ENCODE data around the gene TRMT2A.

TRMT2A gene

DNA sequence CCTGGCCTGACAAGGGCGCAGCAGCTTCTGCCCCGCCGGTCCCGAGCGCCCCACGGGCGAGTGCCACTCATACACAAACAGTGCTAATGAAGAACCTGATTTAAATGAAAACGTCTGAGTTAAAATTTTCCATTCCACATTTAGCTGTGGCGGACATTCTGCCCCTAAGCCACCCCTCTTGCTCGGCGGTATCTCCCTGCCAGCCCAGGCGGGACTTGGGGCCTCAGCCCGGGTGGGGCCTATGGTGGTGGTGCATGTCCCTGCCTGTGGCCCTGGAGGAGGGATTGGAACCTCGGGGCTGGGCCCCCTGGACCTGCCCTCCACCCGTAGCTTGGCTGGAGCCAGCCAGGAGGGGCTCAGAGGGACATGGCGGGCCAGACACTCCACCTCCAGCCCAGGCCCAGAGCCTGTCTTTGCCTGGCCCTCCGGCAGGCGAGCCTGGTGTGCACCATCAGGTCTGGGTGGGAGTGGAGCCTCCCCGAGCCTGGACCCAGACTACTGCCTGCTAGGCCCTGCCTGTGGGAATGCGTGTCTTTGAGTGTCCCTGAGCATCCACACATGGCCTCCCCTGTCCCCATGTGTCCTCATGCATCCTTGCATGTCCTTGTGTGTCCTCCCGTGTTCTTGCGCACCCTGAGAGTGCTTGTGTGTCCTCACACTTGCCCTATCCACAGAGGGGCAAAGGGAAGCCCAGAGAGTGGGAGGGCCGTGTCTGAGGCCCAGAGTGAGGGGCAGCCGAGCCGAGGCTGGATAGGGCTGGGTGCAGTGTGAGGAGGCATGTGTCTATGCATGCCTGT is 19.0 kb upstream of the TRMT2A start:
- no peak for DNase-seq (ENCODE audit: extremely low read depth in 1 of 2, low read depth in 1 of 2)

DNA sequence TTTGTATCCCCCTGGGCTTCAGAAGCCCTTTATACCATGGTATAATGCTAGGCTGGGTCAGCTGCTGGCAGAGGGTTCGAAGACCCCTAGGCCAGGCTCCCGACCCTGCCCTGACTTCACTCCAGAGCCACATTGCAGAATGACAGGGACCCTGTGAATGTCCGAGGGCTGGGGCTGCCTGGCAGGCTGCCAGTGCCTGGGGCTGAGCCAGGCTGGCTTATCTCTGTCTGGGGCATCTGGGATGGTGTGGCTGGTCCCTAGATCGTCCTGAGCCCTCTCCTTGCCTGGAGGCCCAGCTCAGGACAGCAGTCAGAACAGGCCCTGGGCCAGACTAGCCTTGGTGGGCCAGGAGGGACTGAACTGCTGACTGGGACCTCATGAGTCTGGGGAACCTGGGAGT is 18.2 kb upstream of the TRMT2A start:
- no peak for DNase-seq (ENCODE audit: extremely low read depth in 1 of 2, low read depth in 1 of 2)

- DNase-seq (ENCODE audit: extremely low read depth in 1 of 2, low read depth in 1 of 2), result no peak
These were observed 17.0 kb upstream of the TRMT2A start for GRCh38 chr22:20133930-20134549.

- no peak for DNase-seq (ENCODE audit: extremely low read depth in 1 of 2, low read depth in 1 of 2)
These were observed 15.7 kb upstream of the TRMT2A start for GRCh38 chr22:20132686-20133246.

DNA sequence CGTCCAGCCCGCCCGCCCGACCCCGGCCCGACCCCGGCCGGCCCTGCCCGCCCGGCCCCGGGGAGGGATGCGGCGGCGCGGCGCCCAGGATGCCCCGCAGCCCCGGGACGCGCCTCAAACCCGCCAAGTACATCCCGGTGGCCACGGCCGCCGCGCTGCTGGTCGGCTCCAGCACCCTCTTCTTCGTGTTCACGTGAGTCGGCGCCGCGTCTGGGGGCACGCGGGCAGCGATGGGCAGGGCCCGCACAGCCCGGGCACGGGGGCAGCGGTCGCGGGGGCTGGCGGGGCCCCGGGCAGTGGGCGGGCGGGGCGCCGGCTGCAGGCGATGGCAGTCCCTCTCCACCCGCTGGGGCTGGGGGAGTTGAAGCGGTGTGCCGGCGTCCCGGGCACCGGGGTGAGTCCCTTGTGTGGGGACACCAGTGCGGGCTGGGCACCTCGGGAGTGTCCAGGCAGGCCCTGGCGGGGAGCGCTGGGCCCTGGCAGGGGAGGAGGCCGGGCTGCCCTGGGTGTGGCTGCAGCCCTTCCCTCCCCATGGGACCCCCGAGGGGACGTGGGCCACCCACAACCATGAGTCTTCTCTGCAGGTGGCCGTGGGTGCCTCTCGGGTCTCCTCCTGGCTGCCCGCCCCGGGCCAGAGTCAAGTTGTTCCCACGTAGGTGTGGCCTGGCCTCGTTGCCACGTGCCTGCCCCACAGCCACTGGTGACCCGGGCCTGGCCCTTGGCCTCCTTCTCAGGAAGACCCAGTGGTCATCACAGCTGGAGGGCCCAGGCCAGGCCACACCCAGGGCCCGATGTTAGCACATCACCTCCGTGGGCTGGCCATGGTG is 15.0 kb upstream of the TRMT2A start:
- DNase-seq (ENCODE audit: extremely low read depth in 1 of 2, low read depth in 1 of 2), result no peak

DNA sequence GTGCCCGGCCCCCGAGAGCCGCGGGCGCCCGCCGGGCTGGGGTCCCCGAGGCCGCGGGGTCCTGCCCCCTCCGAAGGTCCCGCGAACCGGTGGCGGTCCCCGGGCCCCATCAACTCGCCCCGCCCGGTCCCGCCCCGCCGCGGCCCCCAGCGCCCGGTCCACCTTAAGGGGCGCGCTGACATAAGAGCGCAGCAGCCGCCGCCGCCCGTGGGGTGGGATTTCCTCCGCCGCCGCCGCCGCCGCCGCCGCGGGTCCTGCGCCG is 14.5 kb upstream of the TRMT2A start, which contains the start of gene ZDHHC8:
Gene ZDHHC8, plus strand, starts transcription at position 208 of the 262 bp plus-strand sequence. CDS start 144 bp downstream, outside the sequence.
- DNase-seq (ENCODE audit: extremely low read depth in 1 of 2, low read depth in 1 of 2), result peak in 1 of 2 donors; percentile 42

GRCh38 chr22:20130731-20131596 is 13.9 kb upstream of the TRMT2A start:
- DNase-seq (ENCODE audit: extremely low read depth in 1 of 2, low read depth in 1 of 2), result peak; percentile 50 to 73

GRCh38 chr22:20130319-20130718 is 13.3 kb upstream of the TRMT2A start:
- DNase-seq (ENCODE audit: extremely low read depth in 1 of 2, low read depth in 1 of 2), result no peak

DNA sequence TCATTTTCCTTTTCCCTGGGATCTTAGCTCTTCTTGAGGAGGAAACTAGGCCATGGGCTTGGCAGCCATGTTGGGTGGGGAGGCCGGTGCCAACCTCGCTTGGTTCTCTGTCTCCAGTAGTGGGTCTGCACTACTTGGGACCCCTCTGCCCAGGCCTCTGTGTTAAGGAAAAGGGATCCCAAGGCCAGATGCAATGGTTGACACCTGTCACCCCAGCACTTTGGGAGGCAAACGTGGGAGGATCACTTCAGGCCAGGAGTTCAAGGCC is 12.7 kb upstream of the TRMT2A start:
- DNase-seq (ENCODE audit: extremely low read depth in 1 of 2, low read depth in 1 of 2), result no peak

DNA sequence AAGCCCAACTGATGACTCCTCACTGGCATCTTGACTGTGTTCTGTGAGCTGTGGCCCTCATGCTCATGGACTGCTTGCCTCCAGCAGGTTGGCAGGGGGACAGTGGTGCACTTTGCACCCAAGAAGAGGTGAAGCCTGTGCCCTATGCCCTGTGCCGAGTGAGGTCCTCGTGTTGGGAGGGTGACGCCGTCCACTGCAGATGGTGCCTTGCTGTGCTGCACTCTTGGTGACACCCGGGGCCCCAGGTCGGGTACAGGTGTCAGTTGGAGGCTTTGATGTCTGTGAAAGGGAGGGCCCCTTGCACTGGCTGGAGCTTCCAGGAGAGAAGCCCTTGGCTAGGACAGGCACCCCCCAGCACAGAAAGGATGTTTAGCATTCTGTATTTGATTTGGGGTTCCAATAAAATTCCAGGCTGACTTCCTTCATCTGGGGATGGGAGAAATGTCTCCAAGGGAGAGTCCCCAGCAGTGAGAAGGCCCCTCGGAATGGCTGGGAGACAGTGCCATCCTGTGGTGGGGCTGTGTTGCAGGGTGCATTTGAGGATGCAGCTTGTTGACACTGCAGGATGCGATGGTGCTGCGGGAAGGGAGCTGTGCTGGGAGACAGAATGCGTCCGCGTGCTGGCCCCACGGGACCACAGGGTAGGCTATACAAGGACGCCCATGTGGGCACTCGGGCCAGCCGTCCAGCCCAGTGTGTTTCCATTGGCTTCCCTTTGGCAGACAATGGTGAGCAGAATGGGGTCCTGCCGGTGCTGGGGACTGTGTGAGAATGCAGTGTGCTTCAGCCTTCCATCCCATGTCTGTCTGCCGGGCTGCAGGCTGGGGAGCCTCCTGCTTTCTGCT is 12.1 kb upstream of the TRMT2A start:
- no peak for DNase-seq (ENCODE audit: extremely low read depth in 1 of 2, low read depth in 1 of 2)

DNA sequence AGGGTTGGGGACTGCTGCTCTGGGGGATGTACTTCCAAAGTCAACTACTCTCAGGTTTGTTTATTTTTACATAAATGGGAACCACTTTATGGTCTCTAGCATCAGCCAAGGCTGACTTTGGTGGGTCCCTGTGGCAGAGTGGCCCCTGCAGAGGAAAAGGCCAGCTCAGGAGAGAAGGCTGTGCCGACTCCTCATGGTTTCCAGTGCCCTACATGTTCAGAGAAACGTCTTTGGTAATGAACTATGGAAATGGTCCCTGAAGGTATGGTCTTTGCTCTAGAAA is 11.5 kb upstream of the TRMT2A start:
- no peak for DNase-seq (ENCODE audit: extremely low read depth in 1 of 2, low read depth in 1 of 2)

DNA sequence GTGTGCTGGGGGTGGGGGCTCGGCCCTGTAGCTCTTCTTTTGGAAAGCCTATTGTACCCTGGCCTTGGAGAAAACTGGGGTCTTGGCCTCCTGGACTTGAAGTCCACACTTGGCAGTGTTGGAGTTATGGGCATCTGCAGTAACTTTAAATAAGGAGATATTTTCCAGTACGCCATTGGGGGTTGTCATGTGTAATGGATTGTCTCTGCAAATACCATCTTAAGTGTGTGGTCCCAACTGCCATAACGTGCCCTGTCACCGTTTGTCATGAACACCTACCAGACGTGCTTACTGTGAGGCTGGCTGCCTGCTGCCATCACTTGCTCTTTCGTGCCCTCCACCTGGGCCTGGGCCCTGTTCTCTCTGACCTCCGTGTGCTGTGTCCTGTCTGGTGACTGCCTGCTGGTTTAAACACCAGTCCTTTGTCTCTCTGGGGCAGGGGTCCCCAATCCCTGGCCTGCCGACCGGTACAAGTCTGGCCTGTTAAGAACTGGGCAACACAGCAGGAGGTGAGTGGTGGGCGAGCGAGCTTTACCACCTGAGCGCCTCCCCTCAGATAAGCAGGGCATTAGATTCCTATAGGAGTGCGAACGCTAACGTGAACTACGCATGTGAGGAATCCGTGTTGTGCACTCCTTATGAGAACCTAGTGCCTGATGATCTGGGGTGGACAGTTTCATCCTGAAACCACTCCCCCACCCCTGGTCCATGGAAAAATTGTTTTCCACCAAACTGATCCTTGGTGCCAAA is 11.0 kb upstream of the TRMT2A start:
- no peak for DNase-seq (ENCODE audit: extremely low read depth in 1 of 2, low read depth in 1 of 2)

DNA sequence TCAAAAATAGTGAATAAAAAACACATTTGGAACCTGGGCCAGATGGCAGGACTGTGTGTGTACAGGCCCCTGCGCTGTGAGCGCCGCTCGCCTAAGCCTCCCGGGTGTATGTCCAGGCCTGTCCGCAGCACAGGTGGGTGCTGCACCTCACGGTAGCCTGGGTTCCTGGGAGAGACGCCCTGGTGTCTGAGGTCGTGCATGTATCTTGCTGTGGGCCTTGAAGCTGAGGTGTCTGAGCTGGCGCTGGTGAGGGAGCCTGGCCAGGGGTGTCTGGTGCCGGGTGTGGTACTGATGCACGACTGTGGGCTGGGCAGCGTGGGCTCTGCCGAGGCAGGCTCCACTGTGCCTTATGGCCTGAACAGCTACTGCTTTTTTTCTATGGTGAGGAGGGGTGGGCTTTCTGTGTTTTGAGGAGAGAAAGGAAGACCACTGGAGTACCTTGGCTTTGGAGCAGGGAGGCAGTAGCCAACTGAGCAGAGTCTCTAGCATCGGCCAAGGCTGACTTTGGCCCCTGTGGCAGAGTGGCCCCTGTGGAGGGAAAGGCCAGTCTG is 10.4 kb upstream of the TRMT2A start:
- DNase-seq (ENCODE audit: extremely low read depth in 1 of 2, low read depth in 1 of 2), result no peak

- DNase-seq (ENCODE audit: extremely low read depth in 1 of 2, low read depth in 1 of 2), result no peak
These were observed 9.4 kb upstream of the TRMT2A start for GRCh38 chr22:20126284-20127029.

DNA sequence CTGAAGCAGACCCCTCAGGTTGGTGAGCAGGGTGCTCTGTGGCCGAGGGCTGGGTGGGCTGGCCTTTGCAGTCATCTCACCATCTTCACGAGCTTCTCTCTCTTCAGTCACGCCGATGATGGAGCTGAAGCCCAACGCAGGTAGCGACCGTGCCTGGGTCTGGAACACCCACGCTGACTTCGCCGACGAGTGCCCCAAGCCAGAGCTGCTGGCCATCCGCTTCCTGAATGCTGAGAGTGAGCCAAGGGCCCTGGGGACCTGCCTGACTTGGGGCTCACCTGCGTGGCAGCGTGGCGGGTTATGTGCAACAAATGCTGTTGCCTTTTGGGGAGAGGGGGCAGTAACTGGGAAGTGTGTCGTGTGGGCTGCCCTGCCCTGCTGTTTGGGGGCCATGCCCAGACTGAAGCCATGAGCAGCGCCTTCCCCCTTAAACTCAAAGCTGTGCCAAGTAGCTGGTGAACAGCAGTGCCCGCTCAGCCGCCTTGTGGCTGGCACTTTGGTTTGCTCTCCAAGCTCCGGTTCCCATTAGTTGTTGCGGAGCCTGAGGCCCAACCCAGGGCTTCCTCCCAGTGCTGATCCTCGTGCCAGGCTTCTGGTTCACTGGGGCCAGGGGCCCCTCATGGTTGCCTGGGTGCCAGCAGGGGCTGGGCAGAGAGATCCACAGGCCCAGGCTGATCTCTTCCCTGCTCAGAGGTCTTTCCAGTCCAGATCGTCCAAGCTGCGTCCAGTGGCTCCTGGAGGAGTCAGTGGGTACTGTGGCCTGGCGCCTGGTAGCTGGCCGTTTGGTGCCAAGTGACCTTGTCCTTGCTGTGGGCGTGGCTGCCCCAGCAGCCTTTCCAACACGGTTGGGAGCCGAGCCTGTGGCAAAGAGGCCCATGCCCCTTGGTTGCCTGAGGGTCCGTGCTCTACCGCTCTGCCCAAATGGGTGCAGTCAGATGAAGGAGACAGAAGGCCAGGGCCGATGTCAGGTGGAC is 8.5 kb upstream of the TRMT2A start:
- no peak for DNase-seq (ENCODE audit: extremely low read depth in 1 of 2, low read depth in 1 of 2)

DNA sequence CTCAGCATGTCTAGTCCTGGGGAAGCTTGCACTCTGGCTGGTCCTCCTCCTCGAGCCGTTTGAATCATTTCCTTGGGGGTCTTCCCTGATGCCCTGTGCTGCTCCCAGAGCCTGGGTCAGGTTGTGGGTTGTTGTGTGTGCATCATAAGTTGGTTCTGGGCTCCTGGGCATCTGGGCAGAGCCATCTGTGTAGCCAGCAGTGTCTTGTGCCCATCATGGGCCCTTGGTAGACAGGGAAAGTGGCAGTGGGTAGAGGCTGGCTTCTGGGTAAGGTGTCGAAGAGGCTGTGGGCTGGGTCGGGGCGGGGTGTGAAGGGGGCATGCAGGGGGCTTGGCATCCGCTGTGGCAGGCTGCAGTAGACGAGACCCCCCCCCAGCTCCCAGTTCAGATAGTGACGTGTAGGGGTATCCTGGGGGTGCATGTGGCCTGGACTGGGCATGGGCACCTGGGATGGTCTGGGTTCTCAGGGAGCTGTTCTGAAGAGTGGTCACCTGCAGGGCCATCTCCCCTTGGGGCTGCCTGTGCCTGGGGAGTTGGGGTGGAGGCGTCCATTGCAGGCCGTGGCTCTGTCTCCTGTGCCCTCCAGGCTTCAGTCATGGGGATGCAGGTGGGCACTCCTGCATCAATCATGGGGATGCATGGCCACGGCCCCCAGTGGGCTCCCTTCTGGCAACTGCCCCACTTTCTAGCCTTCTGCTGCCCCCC is 7.2 kb upstream of the TRMT2A start:
- no peak for DNase-seq (ENCODE audit: extremely low read depth in 1 of 2, low read depth in 1 of 2)

Data from activated CD8-positive, alpha-beta memory T cell treated with anti-CD3 and anti-CD28 coated beads for 1 hour (primary cell).